Ishikawa (cell line): ENCODE data around the gene TMEM255A.

Experiments used
- CEBPB ChIP-seq: IDR thresholded peaks from 2 replicates; pipeline ENCODE4 v1.6.1; 2012
- CREB1 ChIP-seq: IDR thresholded peaks from 2 replicates; pipeline ENCODE4 v1.6.1; 2012; ENCODE audit warnings: low read depth
- EGR1 ChIP-seq: IDR thresholded peaks from 2 replicates; pipeline ENCODE4 v1.6.1; 2012
- EP300 ChIP-seq: IDR thresholded peaks from 2 replicates; pipeline ENCODE4 v1.6.1; 2012; ENCODE audit warnings: borderline replicate concordance
- FOXM1 ChIP-seq: IDR thresholded peaks from 2 replicates; pipeline ENCODE4 v1.6.1; 2012; ENCODE audit warnings: low read depth, borderline replicate concordance
- NFIC ChIP-seq: IDR thresholded peaks from 2 replicates; pipeline ENCODE4 v1.6.1; 2012
- RAD21 ChIP-seq: IDR thresholded peaks from 2 replicates; pipeline ENCODE4 v1.6.1; 2012; ENCODE audit warnings: low read depth
- TAF1 ChIP-seq: IDR thresholded peaks from 2 replicates; pipeline ENCODE4 v1.6.1; 2012; ENCODE audit warnings: low read depth, mild to moderate bottlenecking
- TCF12 ChIP-seq: IDR thresholded peaks from 2 replicates; pipeline ENCODE4 v1.6.1; 2012; ENCODE audit warnings: low read depth
- TEAD4 ChIP-seq: IDR thresholded peaks from 2 replicates; pipeline ENCODE4 v1.6.1; 2012
- YY1 ChIP-seq: IDR thresholded peaks from 2 replicates; pipeline ENCODE4 v1.6.1; 2012; ENCODE audit warnings: low read depth
- ZBTB7A ChIP-seq: IDR thresholded peaks from 2 replicates; pipeline ENCODE4 v1.6.1; 2012; ENCODE audit warnings: low read depth
- TF ChIP-seq, protein P1 (sequence below): IDR thresholded peaks from 2 replicates; pipeline ENCODE4 v1.6.1; 2012
- TF ChIP-seq, protein P2 (sequence below): IDR thresholded peaks from 2 replicates; pipeline ENCODE4 v1.6.1; 2012; ENCODE audit warnings: low read depth, mild to moderate bottlenecking
- TF ChIP-seq, protein P3 (sequence below): IDR thresholded peaks from 2 replicates; pipeline ENCODE4 v1.6.1; 2012

Gene TMEM255A

DNA sequence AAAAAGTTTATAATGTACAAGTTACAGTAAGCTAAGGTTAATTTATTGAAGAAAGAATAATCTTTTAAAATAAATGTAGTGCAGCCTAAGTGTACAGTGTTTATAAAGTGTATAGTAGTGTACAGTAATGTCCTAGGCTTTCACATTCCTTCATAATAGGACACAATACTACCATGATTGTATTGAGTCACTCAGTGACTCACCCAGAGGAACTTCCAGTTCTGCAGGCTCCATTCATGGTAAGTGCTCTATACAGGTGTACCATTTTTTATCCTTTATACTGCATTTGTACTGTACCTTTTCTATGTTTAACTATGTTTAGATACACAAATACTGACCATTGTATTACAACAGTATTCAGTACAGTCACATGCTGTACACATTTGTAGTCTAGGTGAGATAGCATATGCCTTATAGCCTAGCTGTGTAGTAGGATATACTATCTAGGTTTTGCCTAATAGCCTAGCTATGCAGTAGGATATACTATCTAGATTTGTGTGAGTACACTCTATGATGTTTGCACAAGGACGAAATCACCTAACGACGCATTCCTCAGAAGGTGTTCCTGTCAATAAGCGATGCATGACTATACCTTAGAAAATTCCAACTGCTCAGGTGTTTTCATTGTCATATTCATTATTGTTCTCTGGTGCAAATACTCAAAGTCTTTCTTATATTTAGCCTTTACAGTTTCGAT lies 5.5 kb upstream of the TMEM255A start:
- TF ChIP-seq TAF1 = no peak
- no peak for TF ChIP-seq NFIC
- TF ChIP-seq, protein P1, sequence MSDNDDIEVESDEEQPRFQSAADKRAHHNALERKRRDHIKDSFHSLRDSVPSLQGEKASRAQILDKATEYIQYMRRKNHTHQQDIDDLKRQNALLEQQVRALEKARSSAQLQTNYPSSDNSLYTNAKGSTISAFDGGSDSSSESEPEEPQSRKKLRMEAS = no peak
- TF ChIP-seq TCF12 = no peak
- TF ChIP-seq FOXM1 = no peak
- TF ChIP-seq ZBTB7A = no peak
- no peak for TF ChIP-seq CREB1
- TF ChIP-seq YY1 = no peak
- no peak for TF ChIP-seq CEBPB
- TF ChIP-seq RAD21 = no peak
- TF ChIP-seq EP300 = no peak
- TF ChIP-seq, protein P2, sequence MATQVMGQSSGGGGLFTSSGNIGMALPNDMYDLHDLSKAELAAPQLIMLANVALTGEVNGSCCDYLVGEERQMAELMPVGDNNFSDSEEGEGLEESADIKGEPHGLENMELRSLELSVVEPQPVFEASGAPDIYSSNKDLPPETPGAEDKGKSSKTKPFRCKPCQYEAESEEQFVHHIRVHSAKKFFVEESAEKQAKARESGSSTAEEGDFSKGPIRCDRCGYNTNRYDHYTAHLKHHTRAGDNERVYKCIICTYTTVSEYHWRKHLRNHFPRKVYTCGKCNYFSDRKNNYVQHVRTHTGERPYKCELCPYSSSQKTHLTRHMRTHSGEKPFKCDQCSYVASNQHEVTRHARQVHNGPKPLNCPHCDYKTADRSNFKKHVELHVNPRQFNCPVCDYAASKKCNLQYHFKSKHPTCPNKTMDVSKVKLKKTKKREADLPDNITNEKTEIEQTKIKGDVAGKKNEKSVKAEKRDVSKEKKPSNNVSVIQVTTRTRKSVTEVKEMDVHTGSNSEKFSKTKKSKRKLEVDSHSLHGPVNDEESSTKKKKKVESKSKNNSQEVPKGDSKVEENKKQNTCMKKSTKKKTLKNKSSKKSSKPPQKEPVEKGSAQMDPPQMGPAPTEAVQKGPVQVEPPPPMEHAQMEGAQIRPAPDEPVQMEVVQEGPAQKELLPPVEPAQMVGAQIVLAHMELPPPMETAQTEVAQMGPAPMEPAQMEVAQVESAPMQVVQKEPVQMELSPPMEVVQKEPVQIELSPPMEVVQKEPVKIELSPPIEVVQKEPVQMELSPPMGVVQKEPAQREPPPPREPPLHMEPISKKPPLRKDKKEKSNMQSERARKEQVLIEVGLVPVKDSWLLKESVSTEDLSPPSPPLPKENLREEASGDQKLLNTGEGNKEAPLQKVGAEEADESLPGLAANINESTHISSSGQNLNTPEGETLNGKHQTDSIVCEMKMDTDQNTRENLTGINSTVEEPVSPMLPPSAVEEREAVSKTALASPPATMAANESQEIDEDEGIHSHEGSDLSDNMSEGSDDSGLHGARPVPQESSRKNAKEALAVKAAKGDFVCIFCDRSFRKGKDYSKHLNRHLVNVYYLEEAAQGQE = no peak
- no peak for TF ChIP-seq TEAD4
- no peak for TF ChIP-seq EGR1
- TF ChIP-seq, protein P3, sequence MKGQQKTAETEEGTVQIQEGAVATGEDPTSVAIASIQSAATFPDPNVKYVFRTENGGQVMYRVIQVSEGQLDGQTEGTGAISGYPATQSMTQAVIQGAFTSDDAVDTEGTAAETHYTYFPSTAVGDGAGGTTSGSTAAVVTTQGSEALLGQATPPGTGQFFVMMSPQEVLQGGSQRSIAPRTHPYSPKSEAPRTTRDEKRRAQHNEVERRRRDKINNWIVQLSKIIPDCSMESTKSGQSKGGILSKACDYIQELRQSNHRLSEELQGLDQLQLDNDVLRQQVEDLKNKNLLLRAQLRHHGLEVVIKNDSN = no peak

GRCh38 chrX:120315776-120316175 lies 4.5 kb upstream of the TMEM255A start:
- no peak for TF ChIP-seq ZBTB7A
- TF ChIP-seq CEBPB = no peak
- TF ChIP-seq RAD21 = no peak
- TF ChIP-seq, protein P2 = no peak
- TF ChIP-seq TEAD4 = no peak
- TF ChIP-seq FOXM1 = no peak
- no peak for TF ChIP-seq YY1
- TF ChIP-seq, protein P1 = no peak
- no peak for TF ChIP-seq NFIC
- TF ChIP-seq, protein P3 = no peak
- TF ChIP-seq CREB1 = no peak
- no peak for TF ChIP-seq EP300
- no peak for TF ChIP-seq TCF12
- TF ChIP-seq EGR1 = no peak

- TF ChIP-seq TEAD4 (no peak), EP300 (no peak), FOXM1 (no peak), TCF12 (no peak), NFIC (no peak), EGR1 (no peak), TAF1 (no peak), RAD21 (no peak), CREB1 (no peak)
- TF ChIP-seq, protein P2 = no peak
- TF ChIP-seq, protein P1 = no peak
- TF ChIP-seq, protein P3 = no peak
Measured at GRCh38 chrX:120311727-120312063, 434 bp upstream of the TMEM255A start.
